ENCODE results near the gene MAP3K12.

MAP3K12 gene

GRCh38 chr12:53530920-53531319 lies 31.7 kb upstream of the MAP3K12 start:
- no peak overlapping the region for H3K9ac ChIP-seq (ENCODE audit: low read length in 2 of 2)
- no peak overlapping the region for H3K27ac ChIP-seq (ENCODE audit: low read length)
- no peak overlapping the region for H3K4me3 ChIP-seq (ENCODE audit: low read length in 2 of 2)
- H3K36me3 ChIP-seq (ENCODE audit: control insufficient read depth in 2 of 2, insufficient read depth in 2 of 2, low read length in 2 of 2): peaks cover 31 to 43% of the 10 kb centered on the region in 2 donors
- no peaks in the 10 kb centered on the region for H3K27me3 ChIP-seq (ENCODE audit: control insufficient read depth in 1 of 2, insufficient read depth in 2 of 2, low read length in 2 of 2)
- H3K9me3 ChIP-seq (ENCODE audit: control insufficient read depth in 2 of 2, low read length in 2 of 2): no peaks in the 10 kb centered on the region
- H3K4me1 ChIP-seq (ENCODE audit: control insufficient read depth, insufficient read depth, low read length): peaks cover 2% of the 10 kb centered on the region

DNA sequence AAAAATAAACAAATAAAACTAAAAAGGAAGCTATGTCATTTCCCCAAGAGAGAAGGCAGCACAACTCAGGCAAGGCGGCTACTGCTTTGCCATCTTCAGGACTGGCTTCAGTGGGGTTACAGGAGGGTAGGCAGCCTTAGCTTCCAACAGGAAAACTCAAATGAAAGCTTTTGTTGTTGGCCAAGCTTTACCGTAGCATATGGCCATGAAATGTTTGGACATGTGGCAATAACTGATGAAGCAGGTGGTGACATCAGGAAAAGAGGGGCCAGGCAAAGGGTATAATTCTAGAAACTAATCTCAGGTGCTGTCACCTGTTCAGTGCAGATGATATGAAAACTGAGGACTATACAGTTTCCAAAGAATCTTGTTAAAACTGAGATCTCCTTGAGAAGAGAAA lies 30.8 kb upstream of the MAP3K12 start:
- no peak overlapping the region for H3K4me3 ChIP-seq (ENCODE audit: low read length in 2 of 2)
- H3K36me3 ChIP-seq (ENCODE audit: control insufficient read depth in 2 of 2, insufficient read depth in 2 of 2, low read length in 2 of 2): peaks cover 28 to 46% of the 10 kb centered on the region in 2 donors
- H3K9ac ChIP-seq (ENCODE audit: low read length in 2 of 2): no peak overlapping the region
- H3K27me3 ChIP-seq (ENCODE audit: control insufficient read depth in 1 of 2, insufficient read depth in 2 of 2, low read length in 2 of 2): no peaks in the 10 kb centered on the region
- H3K4me1 ChIP-seq (ENCODE audit: control insufficient read depth, insufficient read depth, low read length): peaks cover 2% of the 10 kb centered on the region
- no peak overlapping the region for H3K27ac ChIP-seq (ENCODE audit: low read length)
- no peaks in the 10 kb centered on the region for H3K9me3 ChIP-seq (ENCODE audit: control insufficient read depth in 2 of 2, low read length in 2 of 2)

DNA sequence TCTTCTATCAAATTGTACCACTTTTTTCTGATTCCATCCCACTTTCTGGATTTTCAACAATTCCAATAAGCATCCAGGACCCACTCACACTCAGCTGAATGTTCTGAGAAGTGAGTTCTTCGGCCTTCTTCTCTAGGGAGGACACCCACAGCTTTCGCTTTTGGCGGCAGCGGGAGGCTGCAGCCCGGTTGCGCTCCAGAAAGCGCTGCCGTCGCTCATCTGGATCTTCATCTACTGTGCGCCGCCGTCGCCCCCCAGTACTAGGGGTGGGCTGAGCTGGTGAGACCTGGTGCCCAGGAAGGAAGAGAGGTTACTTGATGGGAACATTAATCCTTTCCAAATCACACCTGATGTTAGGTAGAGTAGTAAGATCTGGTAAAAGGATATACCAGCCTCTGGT lies 25.2 kb upstream of the MAP3K12 start:
- H3K36me3 ChIP-seq (ENCODE audit: control insufficient read depth in 2 of 2, insufficient read depth in 2 of 2, low read length in 2 of 2): peaks cover 38 to 41% of the 10 kb centered on the region in 2 donors
- H3K4me1 ChIP-seq (ENCODE audit: control insufficient read depth, insufficient read depth, low read length): no peaks in the 10 kb centered on the region
- no peak overlapping the region for H3K4me3 ChIP-seq (ENCODE audit: low read length in 2 of 2)
- no peak overlapping the region for H3K27ac ChIP-seq (ENCODE audit: low read length)
- no peak overlapping the region for H3K9ac ChIP-seq (ENCODE audit: low read length in 2 of 2)
- H3K27me3 ChIP-seq (ENCODE audit: control insufficient read depth in 1 of 2, insufficient read depth in 2 of 2, low read length in 2 of 2): no peaks in the 10 kb centered on the region
- no peaks in the 10 kb centered on the region for H3K9me3 ChIP-seq (ENCODE audit: control insufficient read depth in 2 of 2, low read length in 2 of 2)

DNA sequence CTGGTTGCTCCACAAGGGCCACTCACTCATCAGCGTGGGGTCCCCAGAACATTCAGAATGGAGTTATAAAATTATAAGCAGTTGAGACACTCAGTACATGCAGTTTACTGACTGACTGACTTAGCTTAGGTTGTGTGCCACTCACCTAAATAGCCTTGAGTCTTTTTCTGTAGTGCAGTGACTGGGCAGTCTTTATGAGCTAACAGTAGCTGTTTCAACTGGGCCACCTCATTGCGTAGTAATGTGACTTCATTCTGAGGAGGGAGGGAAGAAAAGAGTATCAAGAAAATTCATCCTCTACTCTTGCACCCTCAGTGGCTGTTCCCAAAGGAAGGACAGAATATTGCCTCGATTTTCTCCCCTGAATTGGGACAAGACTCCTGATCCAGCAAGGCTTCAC lies 23.9 kb upstream of the MAP3K12 start:
- Histone ChIP-seq H3K4me1 (ENCODE audit: control insufficient read depth, insufficient read depth, low read length) (no peaks in the 10 kb centered on the region), H3K9ac (ENCODE audit: low read length in 2 of 2) (no peak overlapping the region), H3K27ac (ENCODE audit: low read length) (no peak overlapping the region), H3K9me3 (ENCODE audit: control insufficient read depth in 2 of 2, low read length in 2 of 2) (no peaks in the 10 kb centered on the region), H3K36me3 (ENCODE audit: control insufficient read depth in 2 of 2, insufficient read depth in 2 of 2, low read length in 2 of 2) (peaks cover 41 to 44% of the 10 kb centered on the region in 2 donors), H3K27me3 (ENCODE audit: control insufficient read depth in 1 of 2, insufficient read depth in 2 of 2, low read length in 2 of 2) (no peaks in the 10 kb centered on the region), H3K4me3 (ENCODE audit: low read length in 2 of 2) (no peak overlapping the region)

DNA sequence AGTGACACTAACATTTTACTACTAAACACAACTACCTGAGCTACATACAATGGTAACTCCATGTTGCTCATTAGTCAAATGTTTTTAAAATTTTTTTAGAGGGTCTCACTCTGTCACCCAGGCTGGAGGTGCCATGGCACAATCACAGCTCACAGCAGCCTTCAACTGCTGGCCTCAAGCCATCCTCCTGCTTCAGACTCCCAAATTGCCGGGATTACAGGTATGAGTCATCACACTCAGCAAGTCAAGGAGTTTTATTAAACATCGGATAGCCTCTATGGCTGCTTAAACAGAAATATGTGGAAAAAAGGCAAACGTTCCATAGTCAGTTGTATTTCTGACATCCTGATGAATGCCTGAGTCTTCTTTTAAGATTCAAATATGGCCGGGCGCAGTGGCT lies 19.1 kb upstream of the MAP3K12 start:
- Histone ChIP-seq H3K36me3 (ENCODE audit: control insufficient read depth in 2 of 2, insufficient read depth in 2 of 2, low read length in 2 of 2) (peaks cover 58 to 62% of the 10 kb centered on the region in 2 donors), H3K9me3 (ENCODE audit: control insufficient read depth in 2 of 2, low read length in 2 of 2) (no peaks in the 10 kb centered on the region), H3K4me3 (ENCODE audit: low read length in 2 of 2) (no peak overlapping the region), H3K9ac (ENCODE audit: low read length in 2 of 2) (no peak overlapping the region), H3K4me1 (ENCODE audit: control insufficient read depth, insufficient read depth, low read length) (no peaks in the 10 kb centered on the region), H3K27me3 (ENCODE audit: control insufficient read depth in 1 of 2, insufficient read depth in 2 of 2, low read length in 2 of 2) (no peaks in the 10 kb centered on the region), H3K27ac (ENCODE audit: low read length) (no peak overlapping the region)

DNA sequence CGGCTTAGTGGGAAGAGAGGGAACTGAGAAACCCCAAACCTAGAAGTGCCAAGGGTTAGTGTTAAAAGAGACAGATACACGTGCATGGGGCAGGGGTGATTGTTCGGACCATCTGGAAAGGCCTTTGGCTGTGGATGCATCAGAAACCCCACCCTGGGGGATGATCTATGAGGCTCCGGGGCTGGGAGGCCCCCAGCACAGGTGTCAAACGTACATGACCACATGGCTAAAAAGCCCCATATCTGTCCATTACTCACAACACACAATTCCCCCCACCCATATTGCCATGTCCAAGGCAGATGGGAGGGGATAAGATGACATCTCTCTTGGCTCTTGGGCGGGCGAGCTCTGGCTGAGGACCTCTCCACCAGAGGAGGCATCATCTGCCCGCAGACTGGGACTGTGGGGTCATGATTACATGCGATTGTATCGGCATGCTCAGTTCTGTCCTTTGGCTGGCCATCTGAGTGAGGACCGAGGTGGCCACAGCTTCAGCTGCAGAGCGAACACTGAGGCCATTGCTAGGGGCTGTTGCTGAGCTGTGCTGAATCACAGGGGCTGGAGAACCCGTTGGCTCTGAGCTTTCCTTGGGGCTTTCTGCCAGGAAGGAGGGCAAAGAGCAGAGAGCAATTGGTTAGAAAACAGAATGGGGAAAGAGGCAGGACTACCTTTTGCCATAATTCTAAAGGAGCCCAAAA lies 17.6 kb upstream of the MAP3K12 start:
- H3K27ac ChIP-seq (ENCODE audit: low read length): no peak overlapping the region
- H3K9me3 ChIP-seq (ENCODE audit: control insufficient read depth in 2 of 2, low read length in 2 of 2): no peaks in the 10 kb centered on the region
- no peaks in the 10 kb centered on the region for H3K4me1 ChIP-seq (ENCODE audit: control insufficient read depth, insufficient read depth, low read length)
- H3K9ac ChIP-seq (ENCODE audit: low read length in 2 of 2): no peak overlapping the region
- no peaks in the 10 kb centered on the region for H3K27me3 ChIP-seq (ENCODE audit: control insufficient read depth in 1 of 2, insufficient read depth in 2 of 2, low read length in 2 of 2)
- H3K36me3 ChIP-seq (ENCODE audit: control insufficient read depth in 2 of 2, insufficient read depth in 2 of 2, low read length in 2 of 2): peaks cover 59 to 62% of the 10 kb centered on the region in 2 donors
- H3K4me3 ChIP-seq (ENCODE audit: low read length in 2 of 2): no peak overlapping the region

DNA sequence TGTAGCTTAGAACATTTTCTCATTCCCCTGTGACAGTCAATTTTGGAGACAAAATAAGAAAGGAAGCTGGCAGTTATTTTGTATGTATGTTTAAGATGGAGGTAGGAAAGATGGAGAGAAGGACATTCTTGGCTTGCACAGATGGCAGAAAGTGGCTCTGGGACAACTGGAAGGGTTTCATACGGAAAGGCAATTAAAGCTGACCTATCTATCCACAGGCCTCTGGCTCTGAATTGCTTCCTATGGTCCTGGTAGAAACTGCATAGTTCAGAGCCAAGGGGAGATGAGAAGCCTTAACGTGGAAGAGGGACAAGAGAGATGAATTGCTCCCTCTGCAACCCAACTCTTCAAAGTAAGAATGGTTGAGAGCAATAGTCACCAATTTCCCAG lies 16.0 kb upstream of the MAP3K12 start:
- Histone ChIP-seq H3K27ac (ENCODE audit: low read length) (no peak overlapping the region), H3K27me3 (ENCODE audit: control insufficient read depth in 1 of 2, insufficient read depth in 2 of 2, low read length in 2 of 2) (no peaks in the 10 kb centered on the region), H3K36me3 (ENCODE audit: control insufficient read depth in 2 of 2, insufficient read depth in 2 of 2, low read length in 2 of 2) (peaks cover 60 to 66% of the 10 kb centered on the region in 2 donors), H3K4me1 (ENCODE audit: control insufficient read depth, insufficient read depth, low read length) (no peaks in the 10 kb centered on the region), H3K4me3 (ENCODE audit: low read length in 2 of 2) (no peak overlapping the region), H3K9me3 (ENCODE audit: control insufficient read depth in 2 of 2, low read length in 2 of 2) (no peaks in the 10 kb centered on the region), H3K9ac (ENCODE audit: low read length in 2 of 2) (no peak overlapping the region)

DNA sequence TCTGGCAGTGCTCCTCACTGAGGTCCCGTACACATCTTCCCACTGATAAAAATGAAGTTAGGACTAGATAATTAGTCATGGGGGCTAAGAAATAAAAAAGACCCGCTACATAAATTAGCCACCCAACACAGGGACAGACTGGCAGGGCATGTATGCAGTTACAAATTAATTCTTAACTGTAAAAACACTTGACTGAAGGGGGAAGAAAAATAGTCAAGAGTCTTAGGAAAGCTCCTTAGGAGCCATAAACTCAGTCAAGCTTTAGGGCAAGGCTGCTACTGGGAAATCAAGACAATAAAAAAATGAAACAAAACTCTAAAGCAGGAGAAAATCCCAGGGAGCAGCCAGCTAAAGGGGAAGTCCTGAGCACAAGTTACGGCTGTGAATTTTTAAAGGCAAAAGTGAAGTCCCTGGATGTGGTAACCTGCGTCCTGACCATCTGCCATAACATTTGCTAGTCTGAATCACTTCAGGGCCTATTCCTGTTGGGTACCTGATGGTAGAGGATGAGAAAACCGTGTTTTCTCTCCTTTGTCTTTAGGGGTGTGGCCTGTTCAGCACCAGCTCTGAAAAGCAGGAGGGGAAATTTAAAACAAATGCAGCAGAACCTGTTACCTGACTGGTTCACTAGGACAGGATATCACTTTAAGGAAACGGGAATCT lies 15.5 kb upstream of the MAP3K12 start:
- Histone ChIP-seq H3K4me3 (ENCODE audit: low read length in 2 of 2) (no peak overlapping the region), H3K27me3 (ENCODE audit: control insufficient read depth in 1 of 2, insufficient read depth in 2 of 2, low read length in 2 of 2) (no peaks in the 10 kb centered on the region), H3K9me3 (ENCODE audit: control insufficient read depth in 2 of 2, low read length in 2 of 2) (no peaks in the 10 kb centered on the region), H3K9ac (ENCODE audit: low read length in 2 of 2) (no peak overlapping the region), H3K27ac (ENCODE audit: low read length) (no peak overlapping the region), H3K4me1 (ENCODE audit: control insufficient read depth, insufficient read depth, low read length) (no peaks in the 10 kb centered on the region), H3K36me3 (ENCODE audit: control insufficient read depth in 2 of 2, insufficient read depth in 2 of 2, low read length in 2 of 2) (peaks cover 57 to 66% of the 10 kb centered on the region in 2 donors)

GRCh38 chr12:53513712-53514410 lies 14.6 kb upstream of the MAP3K12 start:
- H3K9ac ChIP-seq (ENCODE audit: low read length in 2 of 2): no peak overlapping the region
- H3K4me3 ChIP-seq (ENCODE audit: low read length in 2 of 2): no peak overlapping the region
- peaks cover 54 to 63% of the 10 kb centered on the region in 2 donors for H3K36me3 ChIP-seq (ENCODE audit: control insufficient read depth in 2 of 2, insufficient read depth in 2 of 2, low read length in 2 of 2)
- H3K27ac ChIP-seq (ENCODE audit: low read length): no peak overlapping the region
- no peaks in the 10 kb centered on the region for H3K9me3 ChIP-seq (ENCODE audit: control insufficient read depth in 2 of 2, low read length in 2 of 2)
- H3K27me3 ChIP-seq (ENCODE audit: control insufficient read depth in 1 of 2, insufficient read depth in 2 of 2, low read length in 2 of 2): no peaks in the 10 kb centered on the region
- no peaks in the 10 kb centered on the region for H3K4me1 ChIP-seq (ENCODE audit: control insufficient read depth, insufficient read depth, low read length)

DNA sequence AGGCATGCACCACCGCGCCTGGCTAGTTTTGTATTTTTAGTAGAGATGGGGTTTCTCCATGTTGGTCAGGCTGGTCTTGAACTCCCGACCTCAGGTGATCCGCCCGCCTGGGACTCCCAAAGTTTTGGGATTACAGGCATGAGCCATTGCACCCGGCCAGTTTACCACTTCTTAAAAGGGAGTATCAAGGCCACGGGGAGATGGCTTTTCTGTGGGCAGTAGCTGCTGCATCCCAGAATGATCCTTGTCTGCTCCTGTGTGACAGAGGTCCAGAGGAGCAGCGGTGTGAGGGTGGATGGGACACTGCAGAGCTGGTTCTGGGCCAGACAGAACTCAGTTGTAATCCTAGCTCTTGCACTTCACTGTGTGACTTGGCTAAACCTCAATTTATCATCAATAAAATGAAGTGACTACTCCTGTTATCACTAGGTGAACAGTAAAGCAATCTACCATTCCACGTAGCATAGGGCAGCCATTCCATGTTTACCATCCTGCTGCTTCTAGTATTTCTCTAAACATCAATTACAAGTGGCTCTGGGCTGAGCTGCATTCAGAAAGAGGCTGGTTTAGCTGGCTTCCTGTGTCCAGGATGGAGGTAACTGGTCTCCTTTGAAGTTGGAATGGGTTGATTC lies 11.0 kb upstream of the MAP3K12 start:
- Histone ChIP-seq H3K9me3 (ENCODE audit: control insufficient read depth in 2 of 2, low read length in 2 of 2) (no peaks in the 10 kb centered on the region), H3K9ac (ENCODE audit: low read length in 2 of 2) (no peak overlapping the region)

More for the DNA sequence above, 11.0 kb upstream of the MAP3K12 start:
- H3K4me1 ChIP-seq (ENCODE audit: control insufficient read depth, insufficient read depth, low read length): peaks cover 3% of the 10 kb centered on the region
- peaks cover 43 to 57% of the 10 kb centered on the region in 2 donors for H3K36me3 ChIP-seq (ENCODE audit: control insufficient read depth in 2 of 2, insufficient read depth in 2 of 2, low read length in 2 of 2)
- H3K27me3 ChIP-seq (ENCODE audit: control insufficient read depth in 1 of 2, insufficient read depth in 2 of 2, low read length in 2 of 2): no peaks in the 10 kb centered on the region
- no peak overlapping the region for H3K27ac ChIP-seq (ENCODE audit: low read length)
- no peak overlapping the region for H3K4me3 ChIP-seq (ENCODE audit: low read length in 2 of 2)

Measured in stomach smooth muscle (tissue), 2 donors.